Activated CD8-positive, alpha-beta memory T cell treated with anti-CD3 and anti-CD28 coated beads for 4 hours (primary cell): ENCODE results near the gene EDN2.

Experiments
- DNase-seq, 2 donors: peaks; one replicate each; pipeline ENCODE4 v3.0.0-alpha.2; 2020; ENCODE audit warnings: low read depth in 2 of 2

The EDN2 gene

DNA sequence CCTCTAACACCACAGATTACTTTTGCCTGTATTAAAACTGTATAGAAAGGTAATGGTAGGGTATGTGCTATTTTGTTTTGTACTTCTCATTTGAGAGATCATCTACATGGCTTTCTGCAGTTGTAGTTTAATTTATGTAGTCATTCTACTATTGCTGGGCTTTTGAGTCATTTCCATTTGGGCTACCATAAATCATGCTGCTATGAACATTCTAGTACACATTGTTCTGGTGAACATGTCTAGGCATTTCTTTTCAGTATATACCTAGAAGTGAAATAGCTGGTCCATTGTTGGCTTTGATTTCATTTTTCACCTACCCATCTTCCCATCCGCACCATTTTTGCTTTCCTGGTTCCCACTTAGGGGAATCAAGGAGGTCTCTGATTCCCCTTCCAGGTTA is 18.7 kb downstream of the EDN2 start:
- no peak for DNase-seq

DNA sequence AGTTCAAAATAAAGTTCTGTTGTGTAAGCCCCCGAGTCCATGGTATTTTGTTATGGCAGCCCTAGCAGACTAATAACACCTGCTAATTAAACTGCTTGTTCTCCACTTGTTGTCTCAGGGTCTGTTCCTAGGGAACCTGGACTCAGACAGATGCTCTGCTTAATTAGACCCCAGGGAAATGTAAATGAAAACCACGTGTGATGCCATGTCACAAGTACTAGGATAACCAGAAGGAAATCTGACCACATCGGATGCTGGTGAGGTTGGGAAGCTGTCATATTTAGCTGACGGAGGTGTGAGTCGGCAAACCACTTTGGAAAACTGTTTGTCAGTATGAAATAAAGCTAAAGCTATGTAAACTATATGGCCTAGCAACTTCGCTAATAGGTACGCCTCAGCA is 19.6 kb downstream of the EDN2 start:
- DNase-seq = no peak

DNA sequence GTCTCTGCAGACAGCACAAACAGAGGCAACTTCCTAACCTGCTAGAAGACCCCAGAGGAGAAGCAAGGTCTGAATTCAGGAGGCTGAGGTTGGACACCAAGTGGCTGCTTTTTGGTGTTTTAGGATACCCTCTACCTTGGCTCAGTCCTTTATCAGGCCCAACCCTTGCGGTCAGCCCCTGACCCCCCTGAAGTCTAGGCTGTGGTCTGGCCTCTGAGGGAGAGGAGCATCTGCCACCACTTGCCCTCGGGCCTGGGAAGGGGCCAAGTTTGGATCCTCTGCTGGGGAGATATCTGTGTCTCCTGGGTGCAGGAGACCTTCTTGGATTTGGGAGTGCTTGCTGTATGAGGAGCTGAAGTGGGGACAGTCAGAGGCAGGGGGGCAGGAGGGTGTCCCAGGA is 21.0 kb downstream of the EDN2 start:
- no peak for DNase-seq

DNA sequence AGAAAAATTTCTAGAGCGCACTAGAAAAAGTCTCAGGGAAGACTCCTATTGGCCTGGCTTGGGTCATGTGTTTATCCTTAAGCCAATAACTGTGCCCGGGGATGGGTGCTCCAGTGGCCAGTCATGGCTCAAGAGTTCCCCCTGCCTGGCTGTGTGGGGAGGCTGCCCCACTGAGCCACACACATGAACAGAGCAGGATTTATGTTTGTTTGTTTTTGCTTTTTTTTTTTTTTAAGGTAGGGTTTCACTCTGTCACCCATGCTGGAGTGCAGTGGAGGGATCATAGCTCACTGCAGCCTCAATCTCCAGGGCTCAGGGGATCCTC is 21.8 kb downstream of the EDN2 start:
- DNase-seq = no peak

DNA sequence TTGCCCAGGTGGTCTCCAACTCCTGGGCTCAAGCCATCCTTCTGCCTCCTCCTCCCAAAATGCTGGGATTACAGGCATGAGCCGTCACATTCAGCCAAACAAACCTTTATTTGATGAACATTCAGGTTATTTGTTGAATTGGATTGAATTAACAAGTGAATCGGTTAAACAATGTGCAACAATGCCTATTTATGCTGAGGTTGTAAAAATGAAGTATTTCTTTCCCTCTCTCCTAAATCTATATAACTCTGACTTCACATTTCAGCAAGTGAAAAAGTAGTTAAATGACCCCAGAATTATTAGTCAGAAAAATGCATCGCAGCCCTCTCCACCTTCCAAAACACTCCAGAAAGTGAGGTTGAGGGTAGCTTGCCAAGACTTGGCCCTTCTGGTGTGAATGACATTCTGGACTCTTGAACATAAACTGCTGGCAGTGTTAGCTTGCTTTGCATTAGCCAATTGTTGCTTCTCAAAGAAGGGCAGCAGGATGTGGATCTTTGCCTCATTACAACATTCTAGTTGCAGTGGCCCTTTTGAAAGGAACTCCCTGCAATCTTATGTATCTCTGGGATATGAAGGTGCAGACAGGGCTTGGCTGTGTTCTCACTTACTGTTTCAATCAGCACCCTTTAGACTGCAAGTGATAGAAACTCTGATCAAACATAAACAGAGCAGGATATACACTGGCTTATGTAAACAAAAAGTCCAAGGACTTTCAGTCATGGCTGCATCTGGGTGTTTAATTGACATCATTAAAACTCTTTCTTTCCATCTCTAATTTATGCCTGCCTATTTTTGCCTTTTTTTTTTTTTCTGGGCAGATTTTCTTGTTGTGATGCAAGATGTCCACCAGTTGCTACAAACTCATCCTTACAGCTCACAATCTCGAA is 22.4 kb downstream of the EDN2 start:
- no peak for DNase-seq

DNA sequence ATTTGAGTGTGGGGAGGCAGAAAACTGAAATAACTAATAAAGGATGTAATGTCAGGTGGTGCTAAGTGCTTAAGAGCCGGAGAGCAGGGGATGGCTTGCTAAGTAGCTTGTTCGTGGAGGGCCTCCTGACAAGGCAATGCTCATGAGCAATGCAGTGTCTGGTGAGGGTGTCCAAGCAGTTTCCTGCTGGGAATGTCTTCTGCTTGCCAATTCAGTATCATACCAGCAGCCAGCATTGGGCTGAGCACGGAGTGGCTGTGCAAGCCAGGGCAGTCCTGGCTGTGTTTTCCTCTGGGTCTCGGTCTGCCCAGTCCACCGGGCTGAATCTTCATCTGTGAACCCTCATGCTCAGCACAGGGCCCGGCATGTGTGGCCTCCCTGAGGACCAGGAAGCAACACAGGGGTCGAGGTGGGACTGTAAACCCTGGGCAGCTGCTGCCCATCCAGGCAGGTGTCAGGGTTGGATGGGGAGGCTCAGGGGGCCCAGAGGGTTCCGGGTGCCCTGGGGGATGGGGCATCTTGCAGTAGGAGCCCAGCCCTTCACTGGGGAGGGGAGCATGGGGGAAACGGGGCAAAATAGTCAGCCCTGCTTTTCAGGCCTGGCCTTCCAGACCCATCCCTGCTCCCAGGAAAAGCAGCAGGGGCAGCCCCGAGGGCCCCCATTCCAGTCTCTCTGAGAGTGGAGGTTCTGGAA is 27.5 kb downstream of the EDN2 start:
- DNase-seq = no peak

DNA sequence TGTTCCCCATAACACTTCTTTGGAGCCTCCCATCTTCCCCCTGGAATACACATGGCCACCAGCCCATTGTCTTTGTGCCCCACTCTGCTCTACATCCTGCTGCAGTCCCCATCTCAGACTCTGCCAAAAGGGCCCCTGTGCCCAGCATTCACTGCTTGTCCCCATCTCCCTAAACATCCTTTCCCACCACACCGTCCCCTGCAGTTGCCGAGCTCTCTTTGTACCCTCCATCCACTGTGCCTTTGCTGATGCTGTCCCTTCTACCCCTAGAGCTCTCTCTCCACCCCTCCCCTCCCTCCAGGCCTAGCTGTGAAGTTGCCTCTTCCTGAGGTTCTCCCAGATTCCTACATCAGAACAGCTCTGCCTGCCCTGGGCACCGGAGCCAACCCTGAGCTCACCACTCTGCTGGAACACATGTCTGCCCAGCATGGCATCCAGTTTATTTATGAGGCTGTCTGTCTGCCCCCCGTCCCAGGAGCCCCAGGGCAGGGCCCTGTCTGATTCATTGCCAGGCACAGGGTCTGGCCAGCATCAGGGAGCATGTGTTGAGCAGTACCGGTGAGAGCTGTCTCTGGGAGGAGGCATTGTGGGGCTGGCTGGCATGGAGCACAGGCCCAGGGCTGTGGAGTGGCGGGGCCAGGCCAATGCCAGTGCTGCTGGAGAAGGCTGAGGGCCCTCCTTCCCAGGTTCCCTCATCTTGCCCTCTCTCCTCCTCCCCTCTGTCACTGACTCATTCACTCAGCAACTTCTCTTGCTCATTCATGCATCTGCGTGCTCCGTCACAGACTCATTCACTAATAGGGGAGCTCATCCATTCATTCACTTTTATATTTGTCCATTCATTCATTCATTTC is 28.8 kb downstream of the EDN2 start:
- DNase-seq = no peak

DNA sequence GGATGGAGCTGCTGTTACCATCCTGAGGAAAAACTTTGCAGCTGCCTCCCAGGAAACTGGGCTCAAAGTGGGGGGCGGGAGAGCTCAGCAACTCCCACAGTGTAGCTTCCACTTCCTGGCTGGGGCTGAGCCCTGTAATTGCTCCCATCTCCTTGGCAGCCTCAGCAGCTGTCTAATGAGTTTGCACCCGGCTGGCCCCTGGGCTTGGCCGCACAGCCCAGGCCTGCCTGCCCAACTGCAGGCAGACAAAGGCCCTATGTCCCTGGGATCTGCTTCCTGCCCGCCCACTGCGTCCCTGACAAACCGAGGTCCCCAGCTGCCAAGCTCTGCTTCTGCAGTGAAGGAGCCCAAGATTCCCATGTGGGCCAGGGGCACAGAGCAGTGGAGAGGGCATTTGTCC is 30.1 kb downstream of the EDN2 start:
- DNase-seq = no peak

DNA sequence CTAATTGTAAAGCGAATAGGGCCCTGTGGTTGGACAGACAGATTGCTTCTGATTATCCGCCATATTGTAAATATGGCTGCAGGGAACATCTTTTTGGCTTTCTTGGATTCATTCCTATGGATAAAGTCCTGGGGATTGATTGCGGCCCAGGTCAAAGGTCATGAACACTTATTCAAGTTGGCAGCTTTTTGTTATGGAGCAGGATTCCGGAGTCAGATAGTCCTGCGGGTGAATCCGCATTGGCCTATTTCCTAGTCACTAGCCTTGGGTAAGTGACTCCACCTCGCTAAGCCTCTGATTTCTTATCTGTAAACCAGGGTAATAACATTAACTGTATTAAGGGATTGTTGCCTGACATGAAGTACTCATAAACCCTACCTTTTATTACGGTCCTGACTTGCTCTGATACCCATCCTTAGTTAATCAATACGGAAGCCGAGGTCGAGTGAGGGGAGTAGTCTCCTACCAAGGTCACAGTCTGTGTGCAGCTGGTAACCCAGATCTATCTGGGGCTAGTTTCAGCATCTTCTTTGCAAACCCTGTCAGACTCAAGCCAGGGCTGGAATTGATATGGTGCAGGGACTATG is 31.7 kb downstream of the EDN2 start:
- no peak for DNase-seq

DNA sequence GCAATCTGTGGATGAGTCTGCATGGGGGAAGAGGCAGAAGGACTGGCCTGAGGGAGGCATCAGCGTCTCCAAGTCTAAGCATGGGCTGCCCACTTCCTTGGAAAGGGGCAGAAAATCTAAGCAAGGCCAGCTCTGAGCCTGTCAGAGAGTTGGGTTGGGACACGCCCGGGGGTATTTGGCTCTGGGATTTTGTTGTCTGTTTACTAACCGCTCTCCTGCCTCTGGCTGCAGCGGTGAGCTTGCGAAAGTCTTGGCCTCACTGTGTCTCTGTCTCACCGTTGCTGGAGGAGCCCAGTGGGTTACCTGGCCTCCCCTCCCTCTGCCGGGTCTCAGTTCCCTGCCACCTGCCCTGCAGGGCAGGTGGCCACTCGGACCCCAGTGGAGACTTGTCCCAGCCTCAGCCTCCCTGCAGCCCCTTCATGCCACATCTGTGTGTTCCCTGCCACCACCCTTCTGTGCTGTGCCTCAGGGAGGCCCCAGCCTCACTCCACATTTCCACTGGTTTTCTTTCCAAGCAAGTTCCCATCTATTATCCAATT is 33.7 kb downstream of the EDN2 start:
- no peak for DNase-seq

DNA sequence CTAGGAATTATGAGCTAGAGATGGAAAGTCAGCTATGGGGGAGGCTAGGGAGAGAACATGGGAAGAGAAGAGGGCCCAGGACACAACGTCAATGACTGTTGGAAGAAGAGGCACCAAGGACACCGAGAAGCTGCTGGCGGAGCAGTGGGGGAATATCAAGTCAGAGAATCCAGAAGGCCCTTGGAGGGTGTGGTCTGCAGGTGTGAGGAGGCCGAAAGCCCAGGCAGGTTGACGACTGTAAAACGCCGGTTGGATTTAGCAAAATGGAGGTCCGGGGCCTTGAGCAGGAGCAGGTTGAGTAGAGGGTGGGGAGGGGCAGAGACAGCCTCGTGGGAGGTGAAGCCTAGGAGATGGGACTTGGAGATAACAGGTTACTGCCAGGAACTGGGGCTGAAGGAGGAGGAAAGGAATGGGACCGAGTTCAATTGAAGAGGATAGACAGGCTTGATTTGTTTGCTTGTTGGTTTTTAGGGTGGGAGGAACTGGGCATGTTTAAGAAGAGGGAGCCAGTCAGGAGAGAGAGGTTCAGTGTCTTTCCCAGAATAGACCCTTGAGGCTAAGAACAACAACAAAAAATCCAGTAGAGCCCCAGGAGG is 35.1 kb downstream of the EDN2 start:
- no peak for DNase-seq

DNA sequence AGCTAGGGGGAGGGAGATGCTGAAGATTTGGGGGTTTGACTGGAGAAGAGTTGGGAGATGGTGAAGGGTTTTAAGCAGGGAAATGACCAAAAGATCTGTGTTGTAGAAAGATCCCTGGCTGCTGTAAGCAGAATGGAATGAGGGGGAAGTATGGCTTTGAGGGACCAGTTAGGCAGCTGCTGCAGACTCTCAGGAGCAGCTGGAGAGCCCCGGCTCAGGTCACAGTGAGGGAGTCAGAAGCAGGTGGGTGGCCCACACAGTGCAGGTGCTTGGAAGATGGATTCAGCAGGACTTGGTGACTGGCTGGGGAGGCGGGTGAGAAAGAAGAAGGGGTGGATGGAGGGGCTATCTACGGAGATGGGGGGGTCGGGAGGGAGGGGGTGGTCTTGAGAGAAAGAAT is 35.7 kb downstream of the EDN2 start:
- DNase-seq = no peak

DNA sequence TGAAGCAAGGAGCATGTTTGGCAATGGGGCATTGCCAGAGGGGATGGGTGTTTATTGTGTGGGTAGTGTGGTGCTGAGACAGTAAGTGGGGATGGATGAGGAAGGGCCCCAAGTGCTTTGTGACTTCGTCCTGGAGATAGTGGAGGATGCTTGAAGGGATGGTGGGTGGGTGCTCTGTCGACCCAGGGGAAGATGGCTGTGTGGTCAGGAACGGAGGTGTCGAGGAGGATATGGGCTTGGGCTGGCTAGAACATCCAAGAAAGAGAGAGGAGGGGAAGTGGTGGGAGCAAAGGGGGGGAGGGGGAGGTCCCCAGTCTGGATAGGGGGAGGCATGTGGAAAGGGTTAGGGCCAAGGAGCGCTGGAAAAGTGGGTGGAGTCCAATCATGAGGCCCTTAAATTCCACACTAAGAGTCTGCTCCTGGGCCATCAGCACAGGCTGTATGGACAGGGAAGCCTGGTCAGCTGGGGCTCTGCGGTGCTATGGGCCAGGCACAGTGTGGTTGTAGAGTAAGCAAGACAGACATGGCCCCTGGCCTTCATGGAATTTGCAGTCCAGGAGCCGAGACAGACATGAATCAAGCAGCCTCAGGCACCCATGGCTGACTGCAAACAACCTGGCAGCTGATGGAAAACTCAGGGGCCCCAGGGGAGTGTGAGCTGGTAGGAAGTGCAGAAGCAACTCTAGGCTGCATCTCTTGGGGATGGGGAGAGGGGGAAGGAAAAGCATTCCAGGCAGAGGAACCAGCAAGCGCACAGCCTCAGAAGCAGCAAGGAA is 36.3 kb downstream of the EDN2 start:
- DNase-seq = no peak

DNA sequence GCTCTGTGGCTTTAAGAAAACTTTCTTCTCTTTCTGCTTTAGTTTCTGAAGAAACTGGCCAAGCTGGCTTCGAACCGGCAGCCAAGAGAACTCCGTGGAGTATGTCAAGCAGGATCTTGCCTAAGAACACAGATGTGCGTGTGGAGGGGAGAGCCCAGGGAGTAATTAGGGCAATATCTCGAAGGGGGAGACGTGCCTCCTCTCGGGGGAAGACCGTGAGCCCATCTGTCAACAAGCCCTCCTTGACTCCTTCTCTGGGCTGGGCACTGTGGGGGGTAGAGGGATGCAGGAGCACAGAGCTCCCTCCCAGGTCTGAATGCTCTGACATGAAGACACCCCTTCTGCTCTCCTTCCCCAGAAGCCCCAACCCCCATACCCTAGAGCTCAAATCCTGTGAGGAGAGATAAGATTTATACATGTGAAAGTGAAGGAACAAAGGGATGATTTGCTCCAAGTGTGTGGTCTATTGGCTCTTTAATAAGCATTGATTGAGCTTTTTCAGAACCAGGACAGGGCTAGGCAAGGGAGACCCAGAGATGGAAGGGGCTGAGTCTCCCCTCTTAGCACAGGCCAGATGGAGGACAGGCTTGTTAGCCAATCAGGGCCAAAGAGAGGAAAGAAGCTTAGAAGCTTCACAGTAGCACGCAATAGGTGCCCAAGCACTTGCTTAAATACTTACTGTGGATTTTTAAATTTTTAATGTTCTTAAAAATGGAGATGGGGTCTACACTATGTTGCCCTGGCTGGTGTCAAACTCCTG is 37.5 kb downstream of the EDN2 start:
- no peak for DNase-seq

DNA sequence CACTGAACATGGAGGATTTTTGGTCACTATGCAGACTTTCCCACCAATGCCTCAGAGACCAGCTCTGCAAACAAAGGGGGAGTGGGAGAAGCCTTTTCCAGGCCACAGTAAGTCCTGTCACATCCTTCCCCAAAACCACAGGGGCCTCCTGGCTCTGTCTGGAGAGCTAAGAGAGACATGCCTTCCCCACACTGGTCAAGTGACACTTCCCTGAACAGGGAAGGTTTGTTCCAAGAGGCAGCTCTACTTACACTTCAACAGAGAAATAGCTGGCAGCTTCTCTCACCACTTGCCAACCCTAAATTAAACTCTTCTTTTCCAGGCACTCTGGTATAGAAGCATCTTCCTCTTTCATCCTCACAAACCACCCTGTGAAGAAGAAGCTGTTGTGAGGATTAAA is 39.7 kb downstream of the EDN2 start:
- no peak for DNase-seq

DNA sequence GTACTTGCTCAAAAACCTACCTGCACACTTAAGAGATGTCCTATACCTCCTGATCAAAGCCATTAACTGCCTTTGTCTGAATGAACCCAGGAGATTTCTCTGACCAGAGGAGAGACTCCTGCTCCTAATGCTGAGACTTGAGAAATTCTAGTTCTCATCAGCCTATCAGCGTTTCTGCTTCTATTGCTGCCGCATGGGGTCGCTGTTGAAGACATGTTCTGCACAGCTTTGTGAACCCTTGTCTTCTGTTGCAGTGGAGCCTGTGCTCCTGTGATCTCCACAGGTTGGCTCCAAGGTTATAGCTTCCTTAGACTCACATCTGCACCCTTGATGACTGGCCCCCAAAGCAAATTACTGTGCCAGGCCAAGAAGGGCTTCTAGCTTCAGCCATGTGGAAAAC is 40.2 kb downstream of the EDN2 start:
- no peak for DNase-seq

DNA sequence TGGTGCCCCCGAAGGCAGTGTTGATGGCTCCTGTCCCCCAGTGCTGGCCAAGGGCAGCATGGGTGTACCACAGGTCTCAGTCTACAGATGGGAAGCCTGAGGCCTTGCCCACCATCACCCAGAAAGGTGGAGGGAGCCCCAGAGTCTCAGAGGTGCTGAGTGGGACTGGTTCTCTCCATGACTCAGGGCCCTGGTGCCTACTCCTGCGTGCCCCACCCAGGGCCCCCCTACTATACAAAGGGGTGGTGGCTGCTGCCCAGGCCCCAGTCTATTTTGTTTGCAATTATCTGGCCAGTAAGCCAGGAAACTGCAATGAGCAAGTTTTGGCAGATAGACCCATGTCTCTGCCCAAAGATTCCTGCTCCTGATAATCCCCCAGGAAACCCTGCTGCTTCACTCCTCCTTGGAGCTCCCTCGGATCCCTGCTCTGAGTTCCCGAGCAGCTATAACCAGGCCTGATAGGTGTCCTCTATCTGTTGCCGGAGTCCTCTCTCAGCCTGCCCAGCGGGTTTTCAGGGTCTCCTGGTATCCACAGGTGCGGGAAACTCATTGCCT is 41.7 kb downstream of the EDN2 start:
- no peak for DNase-seq

DNA sequence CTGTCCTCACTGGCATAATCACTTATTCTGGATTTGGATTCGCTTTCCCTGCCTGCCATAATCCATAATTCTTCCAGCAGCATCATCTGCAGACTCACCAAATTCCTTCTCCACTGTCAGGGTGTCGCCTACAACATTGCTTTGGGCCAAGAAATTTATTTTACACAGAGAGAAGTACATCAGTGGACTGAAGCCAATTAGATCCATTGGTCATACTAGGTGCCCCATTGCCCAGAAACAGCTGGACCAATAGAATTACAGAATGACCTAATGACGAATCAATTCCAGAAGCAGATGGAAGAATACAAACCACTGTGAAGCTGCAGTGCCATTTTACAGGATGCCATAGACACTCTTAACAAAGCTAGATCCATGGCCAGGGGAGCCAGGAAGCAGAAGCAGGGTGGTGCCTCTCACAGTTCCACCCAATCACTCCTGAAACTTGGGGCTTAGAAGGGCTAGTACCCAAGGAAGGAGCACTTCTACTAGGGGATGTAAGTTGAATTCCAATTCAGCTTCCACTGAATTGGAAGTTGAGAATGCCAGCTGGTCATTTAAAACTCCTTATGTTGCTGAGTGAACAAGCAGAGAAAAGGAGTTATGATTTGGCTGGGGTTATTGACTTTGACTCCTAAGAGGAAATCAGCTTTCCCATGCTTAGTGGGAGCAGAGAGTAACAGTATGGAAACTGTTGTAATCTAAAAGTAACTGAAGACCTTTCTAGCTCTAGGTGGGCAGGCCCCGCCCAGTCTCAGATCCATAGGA is 44.0 kb downstream of the EDN2 start:
- DNase-seq = no peak

DNA sequence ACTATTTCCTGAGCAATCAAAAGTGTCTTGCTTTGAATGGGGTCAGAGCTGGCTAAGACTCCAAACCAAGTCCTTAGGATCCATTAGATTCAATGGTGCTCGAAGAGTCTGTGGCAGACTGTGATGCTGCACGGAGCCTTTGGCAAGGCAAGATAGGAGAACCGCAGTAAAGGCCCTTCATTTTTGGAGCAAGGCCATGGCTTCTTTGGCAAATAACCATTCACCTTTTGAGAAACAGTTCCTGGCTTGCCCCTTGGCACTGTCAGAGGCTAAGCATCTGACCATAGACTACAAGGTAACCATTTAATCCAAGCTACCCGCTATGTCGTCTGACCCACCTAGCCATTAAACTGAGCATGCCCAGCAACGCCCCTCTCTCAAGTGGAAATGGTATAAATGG is 45.2 kb downstream of the EDN2 start:
- no peak for DNase-seq
